Measurements from ENCODE around the gene THBD.

GRCh38 chr20:23027721-23028120, 21.8 kb downstream of the THBD start:
- TF ChIP-seq CTCF (IDR thresholded peaks at IDR 0.05; ENCODE audit: low read length) (no peak), EZH2 (optimal IDR thresholded peaks at IDR 0.05; ENCODE audit: low read depth, low read length) (no peak), EZH2phosphoT487 (IDR thresholded peaks at IDR 0.05; ENCODE audit: low read length) (no peak)
